Activated T-helper 2 cell treated with anti-CD3 and anti-CD28 coated beads, Interferon-gamma antibody, Interleukin-2, Interleukin-4, amounts not matched to agents 10 μg/mL and 5 μg/mL and 100 μg/mL, durations not matched to agents 14 hours and 24 hours and 36 hours (primary cell): Measurements from ENCODE around the gene CMBL. TPM values are rescaled to one million over a fixed set of nuclear protein-coding genes. Genes with fewer than 3 reads are reported as not detected.
"Not testable (repeated sequence)": the region's sequence is repeated elsewhere in the genome, so short reads cannot be mapped to it uniquely, and the experiment has no call there.

ENCODE experiments used
- DNase-seq: peaks from one replicate; pipeline ENCODE4 v3.0.0; 2021; ENCODE audit warnings: low spot score
- H3K27ac Mint-ChIP-seq: one replicate; pipeline ENCODE4 v1.8.0; 2021; ENCODE audit warnings: mixed read lengths
- H3K27me3 Mint-ChIP-seq: one replicate; pipeline ENCODE4 v1.8.0; 2021; ENCODE audit warnings: low read depth, mixed read lengths
- H3K36me3 Mint-ChIP-seq: one replicate; pipeline ENCODE4 v1.8.0; 2021; ENCODE audit warnings: low read depth, mixed read lengths
- H3K4me1 Mint-ChIP-seq: one replicate; pipeline ENCODE4 v1.8.0; 2021; ENCODE audit warnings: low read depth, mixed read lengths
- H3K4me3 Mint-ChIP-seq: one replicate; pipeline ENCODE4 v1.8.0; 2021; ENCODE audit warnings: low read depth, mild to moderate bottlenecking, moderate library complexity, mixed read lengths
- H3K9me3 Mint-ChIP-seq: one replicate; pipeline ENCODE4 v1.8.0; 2021; ENCODE audit warnings: mixed read lengths
- intact Hi-C: fragments of 100-400 bp; cut with micrococcal nuclease; formaldehyde crosslinking; loops from one replicate; pipeline ENCODE4 v1.15.1; 2023
- total RNA-seq: library from RNA; stranded (reverse); gene quantifications from 2 replicates; pipeline ENCODE4 v1.2.3, GENCODE V29; 2022

The CMBL gene
- total RNA-seq, 1 donor from 2014 or later = 0.23 TPM

GRCh38 chr5:10279925-10280720 lies 27.6 kb downstream of the CMBL start:
- intact Hi-C loops = no loop called here
- Mint-ChIP-seq H3K36me3 (no peaks in the 10 kb centered on the region), H3K9me3 (no peaks in the 10 kb centered on the region), H3K27ac (no peak overlapping the region), H3K4me1 (peaks cover 17% of the 10 kb centered on the region), H3K4me3 (no peak overlapping the region), H3K27me3 (peaks cover 15% of the 10 kb centered on the region)
- no peak for DNase-seq

DNA sequence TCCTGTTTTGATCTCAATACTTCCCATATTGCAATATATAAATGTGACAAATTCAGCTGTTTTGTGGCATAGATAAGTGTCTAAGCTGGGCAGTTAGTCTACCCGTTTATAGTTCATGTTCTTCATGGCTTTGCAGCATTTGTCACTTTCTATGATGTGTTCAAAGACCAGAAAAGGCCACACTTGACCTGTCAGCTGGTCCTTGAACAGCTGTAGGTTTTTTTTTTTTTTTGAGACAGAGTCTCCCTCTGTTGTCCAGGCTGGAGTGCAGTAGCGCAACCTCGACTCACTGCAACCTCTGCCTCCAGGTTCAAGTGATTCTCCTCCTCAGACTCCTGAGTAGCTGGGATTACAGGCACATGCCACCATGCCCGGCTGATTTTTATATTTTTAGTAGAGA lies 28.4 kb downstream of the CMBL start:
- intact Hi-C loops = no loop called here
- Mint-ChIP-seq H3K4me3 (no peak overlapping the region), H3K27me3 (peaks cover 15% of the 10 kb centered on the region), H3K4me1 (peaks cover 15% of the 10 kb centered on the region), H3K27ac (no peak overlapping the region), H3K9me3 (no peaks in the 10 kb centered on the region), H3K36me3 (no peaks in the 10 kb centered on the region)
- no peak for DNase-seq

- Mint-ChIP-seq H3K36me3 (no peaks in the 10 kb centered on the region), H3K4me3 (no peak overlapping the region), H3K27ac (no peak overlapping the region), H3K4me1 (peaks cover 10% of the 10 kb centered on the region), H3K9me3 (no peaks in the 10 kb centered on the region), H3K27me3 (peaks cover 15% of the 10 kb centered on the region)
- no peak for DNase-seq
- intact Hi-C loops = no loop called here
Observed at GRCh38 chr5:10278658-10279279, 28.9 kb downstream of the CMBL start.

DNA sequence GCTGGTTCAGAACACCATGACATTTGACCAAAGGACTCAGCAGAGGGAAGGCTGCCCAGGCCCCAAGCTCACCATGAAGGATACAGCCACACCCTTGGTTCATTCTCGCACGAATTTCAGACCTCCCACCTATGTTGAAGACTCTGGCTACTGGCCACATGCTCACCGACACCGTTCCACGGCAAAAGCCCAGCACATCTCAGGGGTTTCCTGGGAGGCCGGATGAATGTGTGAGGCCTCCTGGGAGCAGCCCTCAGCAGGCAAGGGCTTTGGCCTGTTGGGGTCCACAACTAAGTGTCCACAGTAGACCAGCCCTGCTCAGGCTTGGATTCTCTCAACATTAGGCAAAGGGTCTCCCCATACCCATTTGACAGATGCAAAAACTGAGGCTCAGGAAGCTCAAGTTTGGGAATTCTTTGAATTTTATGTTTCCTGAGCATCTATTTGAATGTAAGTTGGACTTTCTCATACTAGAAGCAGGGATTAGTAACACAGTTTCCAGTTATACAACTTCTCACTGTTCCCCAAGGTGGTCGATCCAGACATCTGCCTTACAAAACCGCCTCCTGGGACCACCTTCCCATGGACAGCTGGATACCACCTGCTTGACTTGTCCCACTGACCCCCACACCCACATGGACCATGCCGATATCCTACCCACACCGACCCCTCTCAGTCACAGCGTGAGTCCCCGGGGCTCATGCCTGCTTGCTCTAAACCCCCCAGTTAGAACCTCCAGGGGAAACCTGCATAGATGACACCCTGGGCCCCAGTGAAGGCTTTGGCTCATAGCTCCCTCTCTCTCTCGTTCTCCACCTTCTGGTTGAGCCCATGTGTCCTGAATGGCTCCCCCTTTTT lies 29.7 kb downstream of the CMBL start:
- intact Hi-C loops = no loop called here
- peaks cover 15% of the 10 kb centered on the region for H3K27me3 Mint-ChIP-seq
- H3K4me1 Mint-ChIP-seq = peaks cover 8% of the 10 kb centered on the region
- H3K27ac Mint-ChIP-seq = no peak overlapping the region
- no peak for DNase-seq
- no peak overlapping the region for H3K4me3 Mint-ChIP-seq
- no peaks in the 10 kb centered on the region for H3K9me3 Mint-ChIP-seq
- no peaks in the 10 kb centered on the region for H3K36me3 Mint-ChIP-seq

GRCh38 chr5:10276691-10277090 lies 31.0 kb downstream of the CMBL start:
- intact Hi-C loops = no loop called here
- Mint-ChIP-seq H3K9me3 (no peaks in the 10 kb centered on the region), H3K36me3 (no peaks in the 10 kb centered on the region), H3K4me3 (no peak overlapping the region), H3K27me3 (peaks cover 23% of the 10 kb centered on the region), H3K27ac (no peak overlapping the region), H3K4me1 (peaks cover 11% of the 10 kb centered on the region)
- no peak for DNase-seq

DNA sequence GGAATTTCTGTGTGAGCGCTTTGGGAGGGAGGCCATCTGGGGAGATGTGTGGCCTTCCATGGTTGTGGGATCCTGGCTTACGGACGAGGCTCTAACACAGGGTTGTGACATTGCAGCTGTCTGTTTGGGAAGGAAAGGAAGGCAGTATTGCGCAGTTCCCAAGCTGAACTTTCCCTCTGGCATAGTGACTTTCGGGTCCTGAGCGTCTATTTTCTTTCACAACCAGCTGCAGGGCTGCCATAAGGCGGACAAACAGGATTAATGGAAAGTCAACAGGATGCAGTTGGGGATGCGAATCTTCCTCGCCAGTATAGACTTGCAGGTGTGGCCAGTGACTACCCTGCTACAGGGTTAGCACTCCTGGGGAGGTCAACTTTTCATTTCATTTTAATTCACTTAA lies 31.7 kb downstream of the CMBL start:
- peaks cover 11% of the 10 kb centered on the region for H3K4me1 Mint-ChIP-seq
- peaks cover 27% of the 10 kb centered on the region for H3K27me3 Mint-ChIP-seq
- H3K9me3 Mint-ChIP-seq = no peaks in the 10 kb centered on the region
- no peaks in the 10 kb centered on the region for H3K36me3 Mint-ChIP-seq
- H3K4me3 Mint-ChIP-seq = no peak overlapping the region
- no peak for DNase-seq
- H3K27ac Mint-ChIP-seq = no peak overlapping the region
- intact Hi-C loops = no loop called here

DNA sequence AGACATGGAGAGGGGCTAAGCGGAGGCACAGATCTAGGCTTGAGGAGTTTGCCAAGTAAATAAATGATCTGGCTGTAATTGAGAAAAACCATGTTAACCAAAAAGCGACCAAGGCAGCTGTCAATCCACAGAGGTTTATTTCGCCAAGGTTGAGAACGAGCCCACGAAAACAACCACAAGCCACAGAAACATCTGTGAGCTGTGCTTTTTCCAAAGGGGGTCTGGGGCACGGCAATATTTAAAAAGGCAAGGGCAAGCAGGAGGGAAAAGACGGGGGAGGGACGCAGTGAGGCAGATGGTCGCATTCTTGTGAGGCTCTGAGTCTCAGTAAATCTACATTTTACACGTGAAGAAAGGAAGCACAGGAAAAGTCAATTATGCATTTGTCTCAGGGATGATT lies 32.2 kb downstream of the CMBL start:
- intact Hi-C loops = no loop called here
- peaks cover 27% of the 10 kb centered on the region for H3K27me3 Mint-ChIP-seq
- DNase-seq = no peak
- H3K9me3 Mint-ChIP-seq = no peaks in the 10 kb centered on the region
- no peak overlapping the region for H3K27ac Mint-ChIP-seq
- no peaks in the 10 kb centered on the region for H3K36me3 Mint-ChIP-seq
- no peak overlapping the region for H3K4me3 Mint-ChIP-seq
- H3K4me1 Mint-ChIP-seq = peaks cover 11% of the 10 kb centered on the region

- H3K4me3 Mint-ChIP-seq, DNase-seq, intact Hi-C loops, H3K36me3 Mint-ChIP-seq, H3K9me3 Mint-ChIP-seq, H3K27ac Mint-ChIP-seq: not testable (repeated sequence)
- Mint-ChIP-seq H3K27me3 (peaks cover 22% of the 10 kb centered on the region), H3K4me1 (peaks cover 11% of the 10 kb centered on the region)
Observed at GRCh38 chr5:10272875-10273209, 34.9 kb downstream of the CMBL start.

GRCh38 chr5:10272053-10272874 lies 35.4 kb downstream of the CMBL start:
- Mint-ChIP-seq H3K27ac (no peak overlapping the region), H3K4me3 (no peak overlapping the region), H3K36me3 (no peaks in the 10 kb centered on the region), H3K9me3 (no peaks in the 10 kb centered on the region), H3K4me1 (peaks cover 11% of the 10 kb centered on the region), H3K27me3 (peaks cover 19% of the 10 kb centered on the region)
- DNase-seq = no peak
- intact Hi-C loops = no loop called here

GRCh38 chr5:10268100-10268499 lies 39.6 kb downstream of the CMBL start:
- DNase-seq = no peak
- H3K4me3 Mint-ChIP-seq = no peak overlapping the region
- H3K27me3 Mint-ChIP-seq = peaks cover 12% of the 10 kb centered on the region
- H3K9me3 Mint-ChIP-seq = no peaks in the 10 kb centered on the region
- H3K36me3 Mint-ChIP-seq = peaks cover 32% of the 10 kb centered on the region
- H3K27ac Mint-ChIP-seq = no peak overlapping the region
- peaks cover 3% of the 10 kb centered on the region for H3K4me1 Mint-ChIP-seq
- intact Hi-C loops = no loop called here

- H3K4me1 Mint-ChIP-seq = no peaks in the 10 kb centered on the region
- DNase-seq = no peak
- H3K4me3 Mint-ChIP-seq = no peak overlapping the region
- H3K36me3 Mint-ChIP-seq = peaks cover 43% of the 10 kb centered on the region
- no peaks in the 10 kb centered on the region for H3K9me3 Mint-ChIP-seq
- H3K27me3 Mint-ChIP-seq = peaks cover 3% of the 10 kb centered on the region
- no peak overlapping the region for H3K27ac Mint-ChIP-seq
- intact Hi-C loops = no loop called here
Observed at GRCh38 chr5:10266839-10267238, 40.9 kb downstream of the CMBL start.

- H3K4me1 Mint-ChIP-seq = no peaks in the 10 kb centered on the region
- H3K27ac Mint-ChIP-seq = no peak overlapping the region
- no peaks in the 10 kb centered on the region for H3K27me3 Mint-ChIP-seq
- DNase-seq = no peak
- H3K4me3 Mint-ChIP-seq = no peak overlapping the region
- H3K9me3 Mint-ChIP-seq = no peaks in the 10 kb centered on the region
- intact Hi-C loops = no loop called here
- peaks cover 48% of the 10 kb centered on the region for H3K36me3 Mint-ChIP-seq
Observed at GRCh38 chr5:10266137-10266536, 41.6 kb downstream of the CMBL start.
